Measurements from ENCODE around the gene RPL7A. TPM values are rescaled to one million over a fixed set of nuclear protein-coding genes. Genes with fewer than 3 reads are reported as not detected.
A peak's percentile ranks its signal among the peaks of the same experiment; 100 is the strongest.
"Not testable (repeated sequence)": the region's sequence is repeated elsewhere in the genome, so short reads cannot be mapped to it uniquely, and the experiment has no call there.

The RPL7A gene
- total and polyA plus RNA-seq, 2 of the 13 experiments (the other 11 are each of a cell fraction or from before 2014, with no cell fraction given), result 2,401 to 2,938 TPM

- H2AFZ ChIP-seq (ENCODE audit: low read length), result no peak overlapping the region
- BruUV-seq (replicated peaks), result no TSS peak
- no peak overlapping the region for H3K27ac ChIP-seq (ENCODE audit: extremely low read length, insufficient read depth, low read length)
- H4K20me1 ChIP-seq (ENCODE audit: insufficient read depth, low read length), result 0 out of 2 replicates have a peak, but pooled peaks cover 7% of the 10 kb centered on the region
- TF ChIP-seq SRSF1 (optimal IDR thresholded peaks at IDR 0.05; ENCODE audit: low read depth, low read length) (no peak), ZNF362 (CRISPR knock-in tag; IDR thresholded peaks at IDR 0.05; ENCODE audit: borderline replicate concordance) (no peak)
- no peak for FAIRE-seq
- H3K9me3 ChIP-seq (ENCODE audit: low read length), result no peaks in the 10 kb centered on the region
- peak overlapping the region; percentile 85 for H3K4me2 ChIP-seq (ENCODE audit: low read depth, low read length)
- no peaks in the 10 kb centered on the region; a peak in 1 of 5 replicates for H3K27me3 ChIP-seq (ENCODE audit: control insufficient read depth in 1 of 2, insufficient read depth in 2 of 2, low read length in 2 of 2)
- intact Hi-C loops (cut with micrococcal nuclease; ENCODE audit: unreplicated experiment), result no loop called here
- ATAC-seq, result no peak
- peaks cover 22% of the 10 kb centered on the region for H3K4me1 ChIP-seq (ENCODE audit: insufficient read depth, low read length)
- H3K79me2 ChIP-seq (ENCODE audit: insufficient read depth, low read length), result peaks cover 26% of the 10 kb centered on the region
- POLR2A ChIA-PET, result interaction anchor here (0.7 kb wide), 1 partner anchor 1060 kb away, joined by 3 read pairs; no protein-coding TSS in a partner anchor
- H3K4me3 ChIP-seq (replicated peaks in 1 of 3; ENCODE audit: insufficient read depth in 1 of 3, low read depth in 2 of 3, low read length in 3 of 3), result peak overlapping the region in 2 of 3 experiments; percentile 82 to 91; a peak in 3 of 6 replicates
- in situ Hi-C loops (cut with HindIII; ENCODE audit: extremely low pct_ligation_motif_present, low pct_unique_long_range_greater_than_20kb), result loop anchor here (5.0 kb wide), 1 partner anchor 147 kb away; no protein-coding TSS in a partner anchor
- WGBS (ENCODE audit: low lambda C conversion rate), result 89% methylated on average over 5 of the region's 6 CpGs
- no peak for DNase-seq (ENCODE audit: low spot score)
- CTCF ChIA-PET (ENCODE audit: low intra/inter-chr PET ratio, low total read pairs), result no interaction called here
- H3K9ac ChIP-seq (ENCODE audit: insufficient read depth, low read depth, low read length), result no peak overlapping the region; the same call in 1 of the 2 replicates
- peaks cover 18 to 41% of the 10 kb centered on the region in 2 experiments; a peak in 4 of 5 replicates for H3K36me3 ChIP-seq (replicated peaks in 1 of 2; ENCODE audit: control insufficient read depth in 1 of 2, insufficient read depth in 2 of 2, low read length in 2 of 2)
These were observed 13.9 kb upstream of the RPL7A start for GRCh38 chr9:133334161-133334560.

GRCh38 chr9:133334888-133335287, 13.1 kb upstream of the RPL7A start:
- 35% methylated on average over 11 of the region's 11 CpGs for WGBS (ENCODE audit: low lambda C conversion rate)
- 0 out of 2 replicates have a peak, but pooled peaks have one; percentile 34 for TF ChIP-seq CEBPG (CRISPR knock-in tag; IDR thresholded peaks at IDR 0.05)
- Histone ChIP-seq H3K79me2 (ENCODE audit: insufficient read depth, low read length) (peaks cover 26% of the 10 kb centered on the region), H3K4me1 (ENCODE audit: insufficient read depth, low read length) (peaks cover 22% of the 10 kb centered on the region), H3K4me3 (replicated peaks in 1 of 3; ENCODE audit: insufficient read depth in 1 of 3, low read depth in 2 of 3, low read length in 3 of 3) (peak overlapping the region; percentile 82 to 91 (median 84)), H3K36me3 (replicated peaks in 1 of 2; ENCODE audit: control insufficient read depth in 1 of 2, insufficient read depth in 2 of 2, low read length in 2 of 2) (peaks cover 18 to 45% of the 10 kb centered on the region in 2 experiments; a peak in 4 of 5 replicates), H3K9ac (ENCODE audit: insufficient read depth, low read depth, low read length) (peak overlapping the region; percentile 91), H3K4me2 (ENCODE audit: low read depth, low read length) (peak overlapping the region; percentile 85)
- FAIRE-seq; H3K27me3 ChIP-seq (ENCODE audit: control insufficient read depth in 1 of 2, insufficient read depth in 2 of 2, low read length in 2 of 2); H4K20me1 ChIP-seq (ENCODE audit: insufficient read depth, low read length); intact Hi-C loops (cut with micrococcal nuclease; ENCODE audit: unreplicated experiment); BruUV-seq (replicated peaks); H2AFZ ChIP-seq (ENCODE audit: low read length); H3K27ac ChIP-seq (ENCODE audit: extremely low read length, insufficient read depth, low read length); ATAC-seq; DNase-seq (ENCODE audit: low spot score); CTCF ChIA-PET (ENCODE audit: low intra/inter-chr PET ratio, low total read pairs); H3K9me3 ChIP-seq (ENCODE audit: low read length): not testable (repeated sequence)
- POLR2A ChIA-PET, result interaction anchor here (1.6 kb wide), 1 partner anchor 13 kb away, joined by 7 read pairs; the partner anchor contains the start of genes MED22 and RPL7A
- in situ Hi-C loops (cut with HindIII; ENCODE audit: extremely low pct_ligation_motif_present, low pct_unique_long_range_greater_than_20kb), result loop anchor here (5.0 kb wide), 1 partner anchor 148 kb away; no protein-coding TSS in a partner anchor

Measured in HepG2 (cell line).